CD4-positive, alpha-beta T cell treated with Interleukin-6 for 4 hours (primary cell): ENCODE measurements around the gene PSMD6.
A peak's percentile ranks its signal among the peaks of the same experiment; 100 is the strongest.

Source experiments
- DNase-seq: peaks from one replicate; pipeline ENCODE4 v3.0.0-alpha.2; 2020; ENCODE audit warnings: mixed read lengths

Gene PSMD6

GRCh38 chr3:64008487-64009351 is 14.6 kb downstream of the PSMD6 start:
- DNase-seq = no peak

- no peak for DNase-seq
Measured at GRCh38 chr3:64008017-64008416, 15.3 kb downstream of the PSMD6 start.

GRCh38 chr3:64003589-64003988 is 19.7 kb downstream of the PSMD6 start:
- DNase-seq = no peak

- DNase-seq = no peak
Measured at GRCh38 chr3:64002233-64002632, 21.1 kb downstream of the PSMD6 start.

GRCh38 chr3:64000453-64001055 is 22.7 kb downstream of the PSMD6 start:
- no peak for DNase-seq

GRCh38 chr3:63998852-63999754 is 24.2 kb downstream of the PSMD6 start:
- DNase-seq = no peak

GRCh38 chr3:63995086-63995485 is 28.2 kb downstream of the PSMD6 start:
- no peak for DNase-seq

GRCh38 chr3:63993653-63994079 is 29.6 kb downstream of the PSMD6 start:
- DNase-seq = peak; percentile 68

- no peak for DNase-seq
Measured at GRCh38 chr3:63992516-63993209, 30.6 kb downstream of the PSMD6 start.

GRCh38 chr3:63991666-63992065 is 31.6 kb downstream of the PSMD6 start:
- no peak for DNase-seq

GRCh38 chr3:63990733-63991132 is 32.6 kb downstream of the PSMD6 start:
- DNase-seq = no peak

GRCh38 chr3:63990204-63990603 is 33.1 kb downstream of the PSMD6 start:
- DNase-seq = no peak

GRCh38 chr3:63988943-63989342 is 34.4 kb downstream of the PSMD6 start:
- no peak for DNase-seq

GRCh38 chr3:63986831-63987230 is 36.5 kb downstream of the PSMD6 start:
- DNase-seq = no peak

- DNase-seq = no peak
Measured at GRCh38 chr3:63986146-63986545, 37.1 kb downstream of the PSMD6 start.

- DNase-seq = no peak
Measured at GRCh38 chr3:63984391-63984790, 38.9 kb downstream of the PSMD6 start.

GRCh38 chr3:63981980-63982379 is 41.3 kb downstream of the PSMD6 start:
- no peak for DNase-seq

- DNase-seq = no peak
Measured at GRCh38 chr3:63980830-63981498, 42.3 kb downstream of the PSMD6 start.

GRCh38 chr3:63980019-63980418 is 43.3 kb downstream of the PSMD6 start:
- DNase-seq = no peak

GRCh38 chr3:63979093-63979885 is 44.0 kb downstream of the PSMD6 start:
- DNase-seq = peak; percentile 47

GRCh38 chr3:63977893-63978292 is 45.4 kb downstream of the PSMD6 start:
- DNase-seq = peak; percentile 19
